H9 (cell line): ENCODE data around the gene SYT7. TPM values are rescaled to one million over a fixed set of nuclear protein-coding genes. Genes with fewer than 3 reads are reported as not detected.

Experiments used
- DNase-seq: peaks from one replicate; pipeline ENCODE4 v3.0.0-alpha.2; 2017
- H2AFZ ChIP-seq: one replicate; pipeline ENCODE4 v1.6.1; 2013; ENCODE audit warnings: mild to moderate bottlenecking, low read length, control low read depth, moderate library complexity
- H2AK5ac ChIP-seq: 2 replicates; pipeline ENCODE4 v1.6.1; 2013; ENCODE audit warnings: low read length, control low read depth, mixed read lengths; ENCODE audit not compliant: insufficient read length
- H2BK120ac ChIP-seq: one replicate; pipeline ENCODE4 v1.6.1; 2013; ENCODE audit warnings: low read depth, mild to moderate bottlenecking, low read length, control low read depth, inconsistent platforms; ENCODE audit not compliant: poor library complexity, severe bottlenecking
- H2BK12ac ChIP-seq: 2 replicates; pipeline ENCODE4 v1.6.1; 2013; ENCODE audit warnings: low read length, control low read depth, mixed read lengths, low read depth; ENCODE audit not compliant: insufficient read length
- H2BK15ac ChIP-seq: 2 replicates; pipeline ENCODE4 v1.6.1; 2013; ENCODE audit warnings: low read depth, low read length, control low read depth
- H2BK20ac ChIP-seq: one replicate; pipeline ENCODE4 v1.6.1; 2013; ENCODE audit warnings: low read depth, mild to moderate bottlenecking, low read length, control low read depth, inconsistent platforms; ENCODE audit not compliant: poor library complexity, severe bottlenecking
- H2BK5ac ChIP-seq: 2 replicates; pipeline ENCODE4 v1.6.1; 2013; ENCODE audit warnings: low read length, control low read depth, mixed read lengths; ENCODE audit not compliant: insufficient read length
- H3K14ac ChIP-seq: 2 replicates; pipeline ENCODE4 v1.6.1; 2013; ENCODE audit warnings: low read length, control low read depth; ENCODE audit not compliant: insufficient read depth
- H3K18ac ChIP-seq: 2 replicates; pipeline ENCODE4 v1.6.1; 2013; ENCODE audit warnings: low read depth, mild to moderate bottlenecking, mixed read lengths, low read length, control low read depth; ENCODE audit not compliant: insufficient read length
- H3K23ac ChIP-seq: 2 replicates; pipeline ENCODE4 v1.6.1; 2013; ENCODE audit warnings: low read length, control low read depth, mixed read lengths, low read depth; ENCODE audit not compliant: insufficient read length
- H3K23me2 ChIP-seq: 2 replicates; pipeline ENCODE4 v1.6.1; 2013; ENCODE audit warnings: low read depth, mild to moderate bottlenecking, mixed read lengths, low read length, control low read depth; ENCODE audit not compliant: insufficient read length, poor library complexity, severe bottlenecking
- H3K27ac ChIP-seq: 2 replicates; pipeline ENCODE4 v1.5.1; 2013; ENCODE audit warnings: low read length, control low read depth, mixed read lengths, low read depth; ENCODE audit not compliant: insufficient read length
- H3K27me3 ChIP-seq: 2 replicates; pipeline ENCODE4 v1.6.1; 2013; ENCODE audit warnings: low read length, control low read depth, inconsistent platforms; ENCODE audit not compliant: insufficient read depth
- H3K4ac ChIP-seq: 2 replicates; pipeline ENCODE4 v1.6.1; 2013; ENCODE audit warnings: low read depth, mild to moderate bottlenecking, control low read depth, inconsistent platforms, low read length, moderate library complexity
- H3K4me1 ChIP-seq: 2 replicates; pipeline ENCODE4 v1.6.1; 2013; ENCODE audit warnings: low read length, control low read depth, inconsistent platforms; ENCODE audit not compliant: insufficient read depth
- H3K4me2 ChIP-seq: 2 replicates; pipeline ENCODE4 v1.6.1; 2013; ENCODE audit warnings: low read length, control low read depth, mixed read lengths; ENCODE audit not compliant: insufficient read length, insufficient read depth
- H3K56ac ChIP-seq: 2 replicates; pipeline ENCODE4 v1.6.1; 2013; ENCODE audit warnings: low read depth, mild to moderate bottlenecking, mixed read lengths, low read length, control low read depth; ENCODE audit not compliant: insufficient read length
- H3K79me1 ChIP-seq: 2 replicates; pipeline ENCODE4 v1.6.1; 2013; ENCODE audit warnings: low read depth, mild to moderate bottlenecking, moderate library complexity, low read length, control low read depth, inconsistent platforms; ENCODE audit not compliant: insufficient read depth, poor library complexity, severe bottlenecking
- H3K79me2 ChIP-seq: 2 replicates; pipeline ENCODE4 v1.6.1; 2013; ENCODE audit warnings: low read length, control low read depth, inconsistent platforms; ENCODE audit not compliant: insufficient read depth
- H3K9ac ChIP-seq: 2 replicates; pipeline ENCODE4 v1.6.1; 2013; ENCODE audit warnings: low read length, control low read depth, mixed read lengths; ENCODE audit not compliant: insufficient read length; ENCODE audit errors: extremely low read depth
- H3K9me3 ChIP-seq: one replicate; pipeline ENCODE4 v1.6.1; 2013; ENCODE audit warnings: low read depth, low read length, inconsistent platforms; ENCODE audit not compliant: control insufficient read depth
- H3T11ph ChIP-seq: one replicate; pipeline ENCODE4 v1.6.1; 2013; ENCODE audit warnings: mild to moderate bottlenecking, low read length, control low read depth, inconsistent platforms
- H4K20me1 ChIP-seq: one replicate; pipeline ENCODE4 v1.6.1; 2013; ENCODE audit not compliant: control insufficient read depth, insufficient read length, insufficient read depth
- H4K5ac ChIP-seq: 2 replicates; pipeline ENCODE4 v1.6.1; 2013; ENCODE audit warnings: low read depth, mild to moderate bottlenecking, mixed read lengths, low read length, control low read depth; ENCODE audit not compliant: insufficient read length
- H4K8ac ChIP-seq: replicated peaks from 2 replicates; pipeline ENCODE4 v1.6.1; 2013; ENCODE audit warnings: low read length, control low read depth, mixed read lengths, low read depth; ENCODE audit not compliant: insufficient read length
- H4K91ac ChIP-seq: 2 replicates; pipeline ENCODE4 v1.6.1; 2013; ENCODE audit warnings: low read depth, mild to moderate bottlenecking, moderate library complexity, mixed read lengths, low read length, control low read depth; ENCODE audit not compliant: insufficient read length
- H3K27ac Mint-ChIP-seq, 3 experiments: 2 replicates in 2 of 3; 3 replicates in 1 of 3; pipeline ENCODE4 v1.8.0; 2020 to 2021; ENCODE audit warnings: mixed read lengths in 3 of 3, mild to moderate bottlenecking in 1 of 3, moderate library complexity in 1 of 3
- H3K27me3 Mint-ChIP-seq: 2 replicates; pipeline ENCODE4 v1.8.0; 2021; ENCODE audit warnings: low read depth, mild to moderate bottlenecking, moderate library complexity, mixed read lengths
- H3K36me3 Mint-ChIP-seq, 3 experiments: 2 replicates in 2 of 3; 3 replicates in 1 of 3; pipeline ENCODE4 v1.8.0; 2020 to 2021; ENCODE audit warnings: low read depth in 3 of 3, mixed read lengths in 3 of 3; ENCODE audit not compliant: insufficient read depth in 1 of 3
- H3K4me1 Mint-ChIP-seq, 2 experiments: 2 replicates each; pipeline ENCODE4 v1.8.0; 2020; ENCODE audit warnings: mixed read lengths in 2 of 2
- H3K4me3 Mint-ChIP-seq, 2 experiments: 2 replicates in 1 of 2; 3 replicates in 1 of 2; pipeline ENCODE4 v1.8.0; 2020 to 2021; ENCODE audit warnings: mild to moderate bottlenecking in 2 of 2, mixed read lengths in 2 of 2, moderate library complexity in 1 of 2
- H3K9me3 Mint-ChIP-seq, 2 experiments: 2 replicates in 1 of 2; 3 replicates in 1 of 2; pipeline ENCODE4 v1.8.0; 2020; ENCODE audit warnings: mild to moderate bottlenecking in 2 of 2, mixed read lengths in 2 of 2, moderate library complexity in 1 of 2
- CTCF ChIP-seq: fragments of 200-600 bp; sonication (generic); conservative IDR thresholded peaks from 3 replicates; pipeline ENCODE4 v1.8.0; 2021; ENCODE audit warnings: antibody characterized with exemption, mild to moderate bottlenecking
- WGBS: extraction: QIAGEN DNeasy Blood & Tissue Kit; methylation state at CpG from one replicate; pipeline ENCODE4 v1.1.7; 2013; ENCODE audit warnings: missing lambda C conversion rate, low lambda C conversion rate, mixed read lengths; ENCODE audit not compliant: insufficient read length; ENCODE audit errors: extremely low coverage; 5-methylcytosine and 5-hydroxymethylcytosine counted together
- total RNA-seq: library from RNA; stranded (reverse); gene quantifications from 2 replicates; pipeline ENCODE4 v1.2.1, GENCODE V29; 2021

The SYT7 gene
- total RNA-seq, 1 experiment from 2014 or later: 8.8 TPM

- Histone ChIP-seq H3K14ac (no peak overlapping the region; the same call in 1 of the 2 replicates), H3K27ac (no peak overlapping the region), H3K79me1 (no peaks in the 10 kb centered on the region), H2BK20ac (no peak overlapping the region), H3K23me2 (no peaks in the 10 kb centered on the region), H3K9me3 (no peaks in the 10 kb centered on the region), H2AFZ (no peak overlapping the region), H3K79me2 (no peaks in the 10 kb centered on the region), H4K5ac (no peak overlapping the region), H3K56ac (no peak overlapping the region), H2AK5ac (no peak overlapping the region), H2BK120ac (no peak overlapping the region), H3K4me1 (no peaks in the 10 kb centered on the region; the same call in 1 of the 2 replicates), H4K91ac (no peak overlapping the region), H3K18ac (no peak overlapping the region), H2BK12ac (no peak overlapping the region), H4K20me1 (no peaks in the 10 kb centered on the region), H3K27me3 (no peaks in the 10 kb centered on the region), H4K8ac (no peak overlapping the region), H3K9ac (no peak overlapping the region), H3K23ac (no peak overlapping the region), H3K4ac (no peak overlapping the region), H3T11ph (no peak overlapping the region), H3K4me2 (no peak overlapping the region), H2BK5ac (no peak overlapping the region), H2BK15ac (no peak overlapping the region)
- peak; percentile 80 for DNase-seq
- Mint-ChIP-seq H3K4me1 (peaks cover 26 to 30% of the 10 kb centered on the region in 2 experiments), H3K27ac (no peak overlapping the region), H3K27me3 (peaks cover 6% of the 10 kb centered on the region), H3K36me3 (no peaks in the 10 kb centered on the region), H3K9me3 (no peaks in the 10 kb centered on the region), H3K4me3 (no peak overlapping the region)
- WGBS: no CpG with 5 or more reads among the region's 6 CpGs
- TF ChIP-seq CTCF: no peak
Measured at GRCh38 chr11:61603667-61604066, 22.8 kb upstream of the SYT7 start.
